HG03439 (cell line): ENCODE data around the gene FMOD.

Source experiments
- ATAC-seq: cut with Tn5 transposase; IDR thresholded peaks from one replicate; pipeline ENCODE4 v1.9.1; 2021; ENCODE audit warnings: mild to moderate bottlenecking, moderate library complexity; ENCODE audit not compliant: unreplicated experiment

The FMOD gene

GRCh38 chr1:203361945-203362719 is 11.2 kb upstream of the FMOD start:
- ATAC-seq = no peak

DNA sequence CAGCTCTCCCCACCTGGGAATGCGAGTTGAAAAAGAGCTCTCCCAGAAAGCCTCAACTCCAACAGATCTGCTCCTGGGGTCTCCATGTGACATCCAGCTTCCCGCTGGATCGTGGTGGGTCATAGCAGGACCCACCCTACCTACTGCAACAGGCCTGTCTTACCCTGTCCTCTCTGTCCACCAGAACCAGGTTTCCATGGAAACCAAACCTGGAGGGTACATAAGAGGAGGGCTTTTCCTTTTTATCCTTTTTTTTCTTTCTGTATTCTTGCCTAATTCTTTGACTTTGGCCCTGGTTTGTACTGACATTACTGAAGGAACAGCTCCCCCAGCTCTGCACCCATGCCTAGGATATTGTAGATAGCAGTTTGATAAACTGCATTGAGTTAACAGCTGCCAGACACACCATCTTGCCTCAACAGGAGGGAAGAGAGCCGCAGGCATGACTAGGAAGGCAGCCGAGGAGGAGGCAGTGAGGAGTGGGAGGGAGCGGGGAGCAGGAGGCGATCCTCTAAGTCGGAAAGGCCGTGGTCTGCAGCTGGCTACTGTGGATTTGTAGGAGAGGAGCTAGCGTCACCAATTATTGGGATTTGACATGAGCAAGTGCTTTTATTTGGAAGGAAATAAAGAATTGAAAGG is 9.7 kb upstream of the FMOD start:
- no peak for ATAC-seq

DNA sequence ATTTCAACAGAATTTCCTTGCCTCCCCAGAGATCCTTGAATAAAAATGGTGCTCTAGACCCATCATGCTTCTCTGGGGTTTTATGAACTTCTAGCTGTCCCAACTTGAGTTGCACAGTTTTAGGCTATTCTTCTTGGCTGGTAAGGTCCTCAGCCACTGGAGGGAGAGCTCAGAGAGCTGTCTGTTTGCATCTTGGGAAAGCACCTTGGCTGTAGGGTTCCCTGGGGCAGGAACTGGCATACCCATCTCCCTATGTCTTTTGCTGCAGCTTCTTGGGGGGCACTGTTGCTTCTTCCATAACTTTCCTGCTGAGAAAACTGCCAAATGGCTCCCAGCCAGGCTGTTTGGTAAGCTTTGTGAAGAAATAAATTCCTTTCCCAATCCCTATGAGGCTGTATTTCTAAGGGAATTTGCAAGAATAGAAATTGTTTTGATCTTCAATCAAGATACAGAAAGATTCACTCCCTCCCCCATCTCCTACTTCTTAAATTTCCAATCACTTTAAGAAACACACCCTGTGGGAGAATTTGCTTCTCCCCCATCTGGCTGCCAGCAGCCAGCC is 8.2 kb upstream of the FMOD start:
- ATAC-seq = no peak

GRCh38 chr1:203354246-203354645 is 3.3 kb upstream of the FMOD start:
- no peak for ATAC-seq

GRCh38 chr1:203353486-203353885 is 2.6 kb upstream of the FMOD start:
- ATAC-seq = no peak

GRCh38 chr1:203349773-203350524 is 973 bp downstream of the FMOD start:
- ATAC-seq = no peak

- no peak for ATAC-seq
These were observed 1.8 kb downstream of the FMOD start for GRCh38 chr1:203349166-203349565.

- ATAC-seq = no peak
These were observed 4.2 kb downstream of the FMOD start for GRCh38 chr1:203346769-203347102.

DNA sequence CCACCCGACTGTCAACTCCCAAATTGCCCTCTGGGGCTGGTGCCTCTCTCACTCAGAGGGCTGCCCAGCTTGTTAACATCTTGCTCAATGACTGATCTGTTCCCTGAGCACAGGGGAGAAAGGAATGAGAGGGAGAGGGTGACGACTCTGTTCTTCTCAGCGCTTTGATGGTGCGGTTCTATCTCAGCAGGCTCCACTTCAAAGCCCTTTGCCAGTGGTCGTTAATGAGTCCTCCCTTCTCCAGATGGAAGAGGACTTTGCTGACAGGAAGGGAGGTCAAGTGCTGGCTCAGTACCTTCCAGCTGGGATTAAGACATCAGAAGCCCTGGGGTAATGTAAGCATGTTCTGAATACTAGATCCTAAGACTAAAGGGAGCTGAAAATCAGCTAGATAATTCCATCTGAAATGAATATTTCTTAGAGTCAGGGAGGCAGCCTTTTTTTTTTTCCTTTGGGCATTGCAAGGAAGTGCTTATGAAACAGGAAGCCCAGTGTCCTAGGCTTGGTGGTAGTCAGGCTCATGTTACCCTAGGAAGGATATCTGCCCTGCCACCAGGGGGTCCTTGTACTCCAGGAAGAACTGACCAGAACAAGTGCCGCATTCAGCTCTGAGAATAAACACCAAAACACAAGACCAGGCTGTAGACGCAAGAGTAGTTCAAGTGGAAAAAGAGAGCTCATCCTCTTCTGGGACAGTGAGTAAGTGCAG is 4.7 kb downstream of the FMOD start:
- ATAC-seq = no peak

GRCh38 chr1:203343956-203344754 is 6.8 kb downstream of the FMOD start:
- ATAC-seq = no peak

DNA sequence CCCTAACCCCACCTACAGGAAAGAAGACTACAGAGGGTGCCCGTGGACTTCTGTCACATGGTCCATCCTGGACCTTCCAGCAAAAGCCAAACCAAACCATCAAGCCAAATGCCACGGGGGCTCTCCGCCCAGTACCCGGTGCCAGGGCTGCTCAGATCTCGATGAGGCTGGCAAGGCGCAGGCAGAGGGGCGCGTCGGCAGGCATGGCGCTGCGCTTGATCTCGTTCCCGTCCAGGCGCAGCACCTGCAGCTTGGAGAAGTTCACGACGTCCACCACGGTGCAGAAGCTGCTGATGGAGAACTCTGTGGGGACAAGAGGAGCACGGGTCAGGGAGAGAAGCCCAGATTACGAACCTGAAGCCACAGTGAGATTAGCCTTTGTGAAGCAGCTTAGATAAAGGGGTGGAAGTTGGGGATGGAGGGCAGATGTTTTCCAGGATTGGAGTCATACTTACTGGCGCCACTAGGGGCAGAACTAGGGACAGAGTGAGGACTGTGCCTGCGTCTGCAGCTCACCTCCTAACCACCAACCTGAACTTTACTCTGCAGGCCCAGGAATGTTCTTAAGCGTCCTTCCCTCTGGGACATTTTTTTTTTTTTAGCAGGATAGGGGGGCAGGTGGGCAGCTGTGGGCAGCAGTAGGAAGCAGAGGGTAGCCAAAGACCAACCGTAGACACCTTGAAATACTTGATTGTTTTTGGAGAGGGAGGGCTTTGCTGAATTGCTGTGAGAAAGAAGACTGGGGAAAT is 8.6 kb downstream of the FMOD start:
- no peak for ATAC-seq

DNA sequence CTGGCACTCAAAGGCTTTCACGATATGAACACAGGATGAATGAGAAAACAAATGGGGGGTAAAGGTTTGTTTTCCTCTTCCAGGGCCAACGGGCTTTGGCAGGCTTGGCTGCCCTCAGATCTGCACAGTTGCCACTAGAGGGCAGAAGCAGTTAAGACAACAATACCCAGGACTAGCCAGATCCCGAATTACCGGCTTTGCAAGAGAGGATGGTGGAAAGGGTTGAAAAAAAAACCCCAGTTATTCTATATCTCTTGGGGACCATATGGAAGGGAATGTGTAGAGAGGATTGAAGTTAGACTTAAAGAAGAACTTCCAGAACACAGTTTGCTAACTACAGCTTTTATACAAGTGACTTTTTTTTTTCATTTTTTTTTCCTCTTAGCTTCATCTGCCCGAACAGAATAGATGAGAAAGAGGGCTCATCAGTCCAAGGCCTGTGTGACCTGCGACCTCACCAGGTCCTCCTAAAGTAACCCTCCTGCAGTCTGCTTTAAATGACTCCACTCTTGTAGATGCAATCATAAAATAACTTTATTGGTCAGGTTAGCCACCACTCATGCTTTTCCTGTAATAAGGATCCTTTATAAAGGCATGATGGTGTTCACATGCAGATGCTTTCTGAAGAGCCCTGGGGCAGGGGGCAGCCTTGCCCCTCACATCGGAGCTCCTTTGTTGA is 10.7 kb downstream of the FMOD start:
- no peak for ATAC-seq

GRCh38 chr1:203338335-203339036 is 12.4 kb downstream of the FMOD start:
- ATAC-seq = no peak

GRCh38 chr1:203336097-203336496 is 14.8 kb downstream of the FMOD start:
- no peak for ATAC-seq

DNA sequence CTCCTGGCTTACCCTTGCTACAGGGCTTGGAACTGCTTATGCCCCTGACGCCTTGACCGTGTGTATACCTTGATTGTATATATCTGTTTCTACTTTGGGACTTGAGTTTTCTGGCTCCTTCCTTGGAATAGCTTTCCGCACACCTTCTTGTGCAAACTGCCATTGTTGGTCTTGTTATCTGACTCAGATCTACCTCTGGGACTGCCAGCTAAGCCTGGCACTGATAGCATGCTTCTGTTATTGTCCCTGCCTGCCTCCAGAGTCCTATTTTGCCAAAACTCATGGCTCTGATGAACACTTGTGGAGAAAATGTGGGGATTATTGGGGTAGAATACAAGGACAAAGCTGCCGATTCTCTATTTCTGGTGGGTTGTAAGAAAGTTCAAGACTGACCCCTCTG is 15.4 kb downstream of the FMOD start:
- no peak for ATAC-seq

DNA sequence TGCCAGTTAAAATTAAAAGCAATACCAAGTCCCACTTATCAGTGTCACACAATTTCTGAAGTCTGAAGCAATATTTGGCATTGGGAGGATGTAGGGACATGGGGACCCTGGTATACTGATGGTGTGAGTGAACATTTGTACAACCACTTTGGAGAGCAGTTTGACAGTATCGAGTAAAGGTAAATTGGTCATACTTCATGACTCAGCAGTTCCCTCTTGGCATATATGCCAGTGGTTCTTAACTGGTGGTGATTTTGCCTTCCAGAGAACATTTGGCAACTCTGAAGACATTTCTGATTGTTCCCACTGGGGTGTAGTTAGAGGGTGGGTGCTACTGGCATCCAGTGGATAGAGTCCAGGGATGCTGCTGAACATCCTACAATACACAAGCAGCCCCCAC is 19.7 kb downstream of the FMOD start:
- no peak for ATAC-seq

DNA sequence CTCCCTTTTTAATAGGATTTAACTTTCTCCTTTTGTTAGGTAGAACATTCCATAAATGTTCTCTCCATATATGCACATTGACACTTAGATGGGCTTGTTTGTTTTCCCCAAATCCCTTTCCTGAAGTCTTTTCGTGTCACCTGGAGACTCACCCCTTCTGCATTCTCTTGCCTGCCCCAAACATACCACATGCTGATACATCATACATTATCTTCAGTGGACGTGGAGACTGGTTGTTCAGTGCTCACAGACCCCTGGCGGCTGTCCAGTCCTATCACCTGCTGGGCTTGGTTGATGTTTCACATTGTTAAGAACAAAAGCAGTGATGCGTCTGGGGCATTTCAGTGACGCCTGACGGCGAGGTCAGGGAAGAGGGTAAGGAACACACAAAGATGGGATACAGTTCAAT is 22.2 kb downstream of the FMOD start:
- ATAC-seq = no peak

DNA sequence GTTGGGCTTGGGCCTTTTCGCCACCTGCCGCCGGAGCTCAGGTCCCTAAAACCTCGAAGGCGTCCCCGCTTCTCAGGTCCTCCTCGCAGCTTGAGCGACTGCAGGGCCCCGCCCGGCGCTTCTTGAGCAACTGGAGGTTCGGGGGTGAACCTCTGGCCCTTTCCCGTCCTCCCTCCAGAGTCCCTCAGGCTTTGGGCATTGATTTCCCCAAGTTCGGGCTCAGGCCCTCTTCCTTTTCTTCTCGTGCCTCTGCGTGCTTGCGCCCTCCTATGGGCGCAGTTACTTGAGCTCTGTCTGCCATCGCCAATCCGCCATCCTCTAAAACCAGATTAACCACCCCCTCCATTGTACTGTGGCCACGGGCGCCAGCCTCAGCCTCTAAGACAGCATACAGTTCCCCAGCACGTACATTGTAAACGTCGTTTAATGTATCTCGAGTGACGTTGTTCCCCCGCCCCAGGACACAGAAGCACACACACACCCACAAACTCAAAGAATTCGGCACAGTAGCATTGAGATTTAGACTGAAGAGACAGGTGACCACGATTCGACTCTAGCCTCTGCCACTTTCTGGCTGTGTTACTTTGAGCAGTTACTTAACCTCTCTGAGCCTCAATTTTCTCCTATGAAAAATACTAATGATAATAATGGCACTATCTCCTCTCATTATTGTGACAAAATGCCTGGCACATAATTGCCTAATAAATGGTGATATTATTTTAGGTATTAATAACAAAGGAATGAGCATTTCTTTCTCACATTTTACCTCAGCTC is 23.1 kb downstream of the FMOD start:
- ATAC-seq = peak; percentile 30
